Measurements from ENCODE around the gene BTLA. TPM values are rescaled to one million over a fixed set of nuclear protein-coding genes. Genes with fewer than 3 reads are reported as not detected.

Gene BTLA
- total RNA-seq (10 to 100 TPM; 11.5 to 16.9 (median 15.2) TPM), total RNA-seq (6.7 to 138 (median 26.1) reads per million in 29 experiments)
- total RNA-seq (2013) = 45.7 TPM

GRCh38 chr3:112498914-112499711, at the start of gene BTLA:
Gene BTLA, minus strand, starts transcription at chr3:112499472. Its CDS starts 114 bp downstream, at chr3:112499358.
- H3K27me3 Mint-ChIP-seq = no peaks in the 10 kb centered on the region
- DNase-seq (peak in 19 of 35 experiments; percentile 4 to 64 (median 15)), ATAC-seq (replicated peaks in 1 of 4) (peak; percentile 70 to 84 (median 81))
- peaks cover 9 to 29% of the 10 kb centered on the region in 2 experiments for H3K4me1 ChIP-seq (ENCODE audit: control insufficient read depth in 1 of 2, extremely low read depth in 1 of 2, insufficient read depth in 2 of 2, low read length in 2 of 2)
- H3K4me1 Mint-ChIP-seq = peaks cover 55 to 62% (median 56%) of the 10 kb centered on the region in 3 donors
- 0% methylated on average over 2 of the region's 12 CpGs for WGBS (ENCODE audit: insufficient coverage)
- no peaks in the 10 kb centered on the region for H3K27me3 ChIP-seq (replicated peaks in 1 of 2; ENCODE audit: control insufficient read depth in 2 of 2, extremely low read depth in 1 of 2, insufficient read depth in 2 of 2, low read length in 1 of 2)
- H3K9me3 ChIP-seq = no peaks in the 10 kb centered on the region
- ChIA-PET CTCF (interaction anchor here in 1 of 2 donors (0.7 to 1.7 kb wide), 7 partner anchors 14 to 419 kb away, joined by 3 to 6 read pairs (median 4); no protein-coding TSS in a partner anchor), POLR2A (interaction anchor here (0.5 to 0.8 kb wide), 9 partner anchors 12 to 1018 kb away, joined by 3 to 8 read pairs (median 3); partner anchors contain the start of gene CD200 (in 1 of the 2))
- H3K36me3 Mint-ChIP-seq = peaks cover 5% of the 10 kb centered on the region
- H3K36me3 ChIP-seq (ENCODE audit: control insufficient read depth in 2 of 2, extremely low read depth in 1 of 2, insufficient read depth in 1 of 2, low read length in 1 of 2) = no peaks in the 10 kb centered on the region
- H3K27ac ChIP-seq (ENCODE audit: low read length) = peak within 1 kb of the TSS; percentile 35
- peak within 1 kb of the TSS; percentile 44 to 85 for H3K4me3 ChIP-seq (ENCODE audit: control insufficient read depth in 1 of 2, extremely low read depth in 1 of 2, low read length in 1 of 2)
- peak within 1 kb of the TSS; percentile 92 to 98 (median 95) for H3K4me3 Mint-ChIP-seq
- peak within 1 kb of the TSS; percentile 94 to 98 for H3K27ac Mint-ChIP-seq
- no peaks in the 10 kb centered on the region for H3K9me3 Mint-ChIP-seq

- POLR2A ChIA-PET = interaction anchor here in 1 of 2 donors (0.5 kb wide), 1 partner anchor 162 kb away, joined by 5 read pairs; no protein-coding TSS in a partner anchor
- Histone ChIP-seq H3K4me1 (ENCODE audit: control insufficient read depth in 1 of 2, extremely low read depth in 1 of 2, insufficient read depth in 2 of 2, low read length in 2 of 2) (no peaks in the 10 kb centered on the region), H3K4me3 (ENCODE audit: control insufficient read depth in 1 of 2, extremely low read depth in 1 of 2, low read length in 1 of 2) (no peak overlapping the region), H3K27ac (ENCODE audit: low read length) (no peak overlapping the region), H3K27me3 (replicated peaks in 1 of 2; ENCODE audit: control insufficient read depth in 2 of 2, extremely low read depth in 1 of 2, insufficient read depth in 2 of 2, low read length in 1 of 2) (no peaks in the 10 kb centered on the region), H3K36me3 (ENCODE audit: control insufficient read depth in 2 of 2, extremely low read depth in 1 of 2, insufficient read depth in 1 of 2, low read length in 1 of 2) (peaks cover 0 to 53% of the 10 kb centered on the region in 2 donors), H3K9me3 (no peaks in the 10 kb centered on the region)
- Mint-ChIP-seq H3K27me3 (no peaks in the 10 kb centered on the region), H3K4me3 (no peak overlapping the region), H3K27ac (peak overlapping the region in 1 of 2 donors; percentile 0), H3K36me3 (peaks cover 46% of the 10 kb centered on the region), H3K4me1 (peaks cover 18 to 20% (median 19%) of the 10 kb centered on the region in 3 donors), H3K9me3 (no peaks in the 10 kb centered on the region)
- WGBS (ENCODE audit: insufficient coverage) = no CpG with 5 or more reads among the region's 5 CpGs
- CTCF ChIA-PET = interaction anchor here in 1 of 2 donors (0.9 kb wide), 1 partner anchor 253 kb away, joined by 3 read pairs; no protein-coding TSS in a partner anchor
- ATAC-seq (replicated peaks in 1 of 4) (no peak), DNase-seq (no peak)
These were observed 47.0 kb upstream of the BTLA start for GRCh38 chr3:112546216-112546759.

- no peaks in the 10 kb centered on the region for H3K9me3 Mint-ChIP-seq
- H3K4me3 ChIP-seq (ENCODE audit: control insufficient read depth in 1 of 2, extremely low read depth in 1 of 2, low read length in 1 of 2) = no peak overlapping the region
- no peak overlapping the region for H3K4me3 Mint-ChIP-seq
- H3K36me3 Mint-ChIP-seq = peaks cover 63% of the 10 kb centered on the region
- DNase-seq (no peak), ATAC-seq (replicated peaks in 1 of 4) (no peak)
- H3K27ac Mint-ChIP-seq = peak overlapping the region in 1 of 2 donors; percentile 69
- no peaks in the 10 kb centered on the region for H3K4me1 ChIP-seq (ENCODE audit: control insufficient read depth in 1 of 2, extremely low read depth in 1 of 2, insufficient read depth in 2 of 2, low read length in 2 of 2)
- H3K27me3 ChIP-seq (replicated peaks in 1 of 2; ENCODE audit: control insufficient read depth in 2 of 2, extremely low read depth in 1 of 2, insufficient read depth in 2 of 2, low read length in 1 of 2) = no peaks in the 10 kb centered on the region
- peaks cover 0 to 33% of the 10 kb centered on the region in 2 donors for H3K36me3 ChIP-seq (ENCODE audit: control insufficient read depth in 2 of 2, extremely low read depth in 1 of 2, insufficient read depth in 1 of 2, low read length in 1 of 2)
- CTCF ChIA-PET = interaction anchor here (0.6 to 1.4 kb wide), 3 partner anchors 9 to 429 kb away, joined by 3 read pairs; no protein-coding TSS in a partner anchor
- H3K9me3 ChIP-seq = no peaks in the 10 kb centered on the region
- H3K4me1 Mint-ChIP-seq = peaks cover 12 to 24% (median 15%) of the 10 kb centered on the region in 3 donors
- no peak overlapping the region for H3K27ac ChIP-seq (ENCODE audit: low read length)
- POLR2A ChIA-PET = interaction anchor here in 1 of 2 donors (0.6 kb wide), 2 partner anchors 75 to 219 kb away, joined by 3 read pairs; no protein-coding TSS in a partner anchor
- WGBS (ENCODE audit: insufficient coverage) = no CpG with 5 or more reads among the region's 1 CpG
- H3K27me3 Mint-ChIP-seq = no peaks in the 10 kb centered on the region
These were observed 40.8 kb upstream of the BTLA start for GRCh38 chr3:112539825-112540650.

GRCh38 chr3:112531358-112531781, 32.1 kb upstream of the BTLA start:
- Histone ChIP-seq H3K27ac (ENCODE audit: low read length) (no peak overlapping the region), H3K4me3 (ENCODE audit: control insufficient read depth in 1 of 2, extremely low read depth in 1 of 2, low read length in 1 of 2) (no peak overlapping the region), H3K9me3 (no peaks in the 10 kb centered on the region), H3K4me1 (ENCODE audit: control insufficient read depth in 1 of 2, extremely low read depth in 1 of 2, insufficient read depth in 2 of 2, low read length in 2 of 2) (no peaks in the 10 kb centered on the region), H3K27me3 (replicated peaks in 1 of 2; ENCODE audit: control insufficient read depth in 2 of 2, extremely low read depth in 1 of 2, insufficient read depth in 2 of 2, low read length in 1 of 2) (no peaks in the 10 kb centered on the region), H3K36me3 (ENCODE audit: control insufficient read depth in 2 of 2, extremely low read depth in 1 of 2, insufficient read depth in 1 of 2, low read length in 1 of 2) (peaks cover 3 to 51% of the 10 kb centered on the region in 2 donors)
- POLR2A ChIA-PET = no interaction called here
- Mint-ChIP-seq H3K9me3 (no peaks in the 10 kb centered on the region), H3K27ac (peak overlapping the region; percentile 57 to 75), H3K4me3 (no peak overlapping the region), H3K4me1 (peaks cover 0 to 4% (median 3%) of the 10 kb centered on the region in 3 donors), H3K36me3 (peaks cover 42% of the 10 kb centered on the region), H3K27me3 (no peaks in the 10 kb centered on the region)
- peak in 1 of 35 experiments; percentile 60 for DNase-seq
- no CpG with 5 or more reads among the region's 1 CpG for WGBS (ENCODE audit: insufficient coverage)
- no peak for ATAC-seq (replicated peaks in 1 of 4)
- CTCF ChIA-PET = interaction anchor here (0.7 to 1.2 kb wide), 12 partner anchors 9 to 420 kb away, joined by 3 to 25 read pairs (median 4); partner anchors contain the start of gene SLC9C1 (in 1 of the 2)

GRCh38 chr3:112530573-112530972, 31.3 kb upstream of the BTLA start:
- POLR2A ChIA-PET = no interaction called here
- H3K27ac Mint-ChIP-seq = no peak overlapping the region
- peaks cover 3 to 49% of the 10 kb centered on the region in 2 donors for H3K36me3 ChIP-seq (ENCODE audit: control insufficient read depth in 2 of 2, extremely low read depth in 1 of 2, insufficient read depth in 1 of 2, low read length in 1 of 2)

More at GRCh38 chr3:112530573-112530972, 31.3 kb upstream of the BTLA start:
- Mint-ChIP-seq H3K4me1 (peaks cover 0 to 4% (median 3%) of the 10 kb centered on the region in 3 donors), H3K36me3 (peaks cover 36% of the 10 kb centered on the region), H3K27me3 (no peaks in the 10 kb centered on the region), H3K9me3 (no peaks in the 10 kb centered on the region), H3K4me3 (no peak overlapping the region)
- Histone ChIP-seq H3K27me3 (replicated peaks in 1 of 2; ENCODE audit: control insufficient read depth in 2 of 2, extremely low read depth in 1 of 2, insufficient read depth in 2 of 2, low read length in 1 of 2) (no peaks in the 10 kb centered on the region), H3K4me1 (ENCODE audit: control insufficient read depth in 1 of 2, extremely low read depth in 1 of 2, insufficient read depth in 2 of 2, low read length in 2 of 2) (no peaks in the 10 kb centered on the region), H3K9me3 (no peaks in the 10 kb centered on the region), H3K27ac (ENCODE audit: low read length) (no peak overlapping the region), H3K4me3 (ENCODE audit: control insufficient read depth in 1 of 2, extremely low read depth in 1 of 2, low read length in 1 of 2) (no peak overlapping the region)
- CTCF ChIA-PET = interaction anchor here (0.7 to 1.2 kb wide), 10 partner anchors 10 to 419 kb away, joined by 3 to 25 read pairs (median 5); partner anchors contain the start of gene SLC9C1 (in 1 of the 2)
- ATAC-seq (replicated peaks in 1 of 4) (no peak), DNase-seq (no peak)
- no CpG with 5 or more reads among the region's 3 CpGs for WGBS (ENCODE audit: insufficient coverage)

Data from T-cell (primary cell).